UCSD-AML1 (cell line): ENCODE data around the gene LRRC71.

Experiments
- DNase-seq: peaks from one replicate; lab custom pipeline; 2025; ENCODE audit not compliant: unreplicated experiment; lab: John Stamatoyannopoulos, UW

The LRRC71 gene

GRCh38 chr1:156892190-156893047 is 28.0 kb upstream of the LRRC71 start:
- DNase-seq: peak; percentile 93

- peak; percentile 63 for DNase-seq
Measured at GRCh38 chr1:156893048-156893953, 27.1 kb upstream of the LRRC71 start, which contains the start of gene PEAR1. TSS of gene PEAR1 (plus strand) at chr1:156893718. CDS start at chr1:156903927, 10,209 bp downstream.

- peak; percentile 34 for DNase-seq
Measured at GRCh38 chr1:156894001-156894400, 26.4 kb upstream of the LRRC71 start.

GRCh38 chr1:156894711-156895454 is 25.5 kb upstream of the LRRC71 start:
- DNase-seq: peak; percentile 54

- no peak for DNase-seq
Measured at GRCh38 chr1:156895455-156895812, 25.0 kb upstream of the LRRC71 start.

- DNase-seq: no peak
Measured at GRCh38 chr1:156895927-156896326, 24.5 kb upstream of the LRRC71 start.

- DNase-seq: no peak
Measured at GRCh38 chr1:156896490-156897033, 23.9 kb upstream of the LRRC71 start.

- DNase-seq: no peak
Measured at GRCh38 chr1:156897078-156897825, 23.2 kb upstream of the LRRC71 start.

- peak; percentile 85 for DNase-seq
Measured at GRCh38 chr1:156898161-156898566, 22.3 kb upstream of the LRRC71 start.

GRCh38 chr1:156898971-156899664 is 21.3 kb upstream of the LRRC71 start:
- no peak for DNase-seq

- no peak for DNase-seq
Measured at GRCh38 chr1:156899956-156900718, 20.3 kb upstream of the LRRC71 start.

- DNase-seq: no peak
Measured at GRCh38 chr1:156900896-156901589, 19.4 kb upstream of the LRRC71 start.

- no peak for DNase-seq
Measured at GRCh38 chr1:156901590-156901900, 18.9 kb upstream of the LRRC71 start.

- DNase-seq: no peak
Measured at GRCh38 chr1:156901966-156902915, 18.2 kb upstream of the LRRC71 start.

GRCh38 chr1:156903328-156904091 is 16.9 kb upstream of the LRRC71 start:
- DNase-seq: no peak

GRCh38 chr1:156904187-156904959 is 16.1 kb upstream of the LRRC71 start:
- DNase-seq: no peak
